ENCODE measurements around the gene SLC37A3. TPM values are rescaled to one million over a fixed set of nuclear protein-coding genes. Genes with fewer than 3 reads are reported as not detected.

Gene SLC37A3
- total and polyA plus RNA-seq, 4 donors, result 7.3 to 30.8 (median 10.6) TPM

- Histone ChIP-seq H3K4me1 (ENCODE audit: control insufficient read depth in 4 of 4, insufficient read depth in 4 of 4, low read length in 3 of 4) (no peaks in the 10 kb centered on the region), H3K36me3 (ENCODE audit: control insufficient read depth in 4 of 4, insufficient read depth in 3 of 4, low read depth in 1 of 4, low read length in 3 of 4) (no peaks in the 10 kb centered on the region), H3K9ac (ENCODE audit: low read depth in 1 of 2, low read length in 2 of 2) (no peak overlapping the region), H3K9me3 (ENCODE audit: control insufficient read depth in 4 of 4, low read length in 3 of 4) (no peaks in the 10 kb centered on the region), H3K27ac (ENCODE audit: low read depth in 1 of 2, low read length in 2 of 2) (no peak overlapping the region), H3K27me3 (ENCODE audit: control insufficient read depth in 4 of 4, insufficient read depth in 4 of 4, low read length in 3 of 4) (no peaks in the 10 kb centered on the region), H3K4me3 (ENCODE audit: low read depth in 1 of 3, low read length in 3 of 3) (no peak overlapping the region)
- TF ChIP-seq RAD21 (IDR thresholded peaks at IDR 0.05) (no peak), ZBTB33 (IDR thresholded peaks at IDR 0.05) (no peak), SP1 (IDR thresholded peaks at IDR 0.05) (no peak), NR2F2 (IDR thresholded peaks at IDR 0.05) (peak; percentile 76), EGR1 (IDR thresholded peaks at IDR 0.05; ENCODE audit: low read depth in 2 of 2) (no peak)
- no peak for DNase-seq (ENCODE audit: low spot score)
- 83% methylated on average over 12 of the region's 12 CpGs for WGBS
These were observed 27.4 kb upstream of the SLC37A3 start for GRCh38 chr7:140425718-140426117.

GRCh38 chr7:140423501-140423900 lies 25.2 kb upstream of the SLC37A3 start:
- Histone ChIP-seq H3K27ac (ENCODE audit: low read depth in 1 of 2, low read length in 2 of 2) (no peak overlapping the region), H3K36me3 (ENCODE audit: control insufficient read depth in 4 of 4, insufficient read depth in 3 of 4, low read depth in 1 of 4, low read length in 3 of 4) (no peaks in the 10 kb centered on the region), H3K9me3 (ENCODE audit: control insufficient read depth in 4 of 4, low read length in 3 of 4) (no peaks in the 10 kb centered on the region), H3K27me3 (ENCODE audit: control insufficient read depth in 4 of 4, insufficient read depth in 4 of 4, low read length in 3 of 4) (no peaks in the 10 kb centered on the region), H3K4me1 (ENCODE audit: control insufficient read depth in 4 of 4, insufficient read depth in 4 of 4, low read length in 3 of 4) (no peaks in the 10 kb centered on the region), H3K4me3 (ENCODE audit: low read depth in 1 of 3, low read length in 3 of 3) (no peak overlapping the region), H3K9ac (ENCODE audit: low read depth in 1 of 2, low read length in 2 of 2) (no peak overlapping the region)
- DNase-seq (ENCODE audit: low spot score), result no peak
- TF ChIP-seq SP1 (IDR thresholded peaks at IDR 0.05), result no peak
- no peak for TF ChIP-seq RAD21 (IDR thresholded peaks at IDR 0.05)
- TF ChIP-seq RXRA (IDR thresholded peaks at IDR 0.05), result no peak
- TF ChIP-seq REST (IDR thresholded peaks at IDR 0.05), result no peak
- no peak for TF ChIP-seq NR2F2 (IDR thresholded peaks at IDR 0.05)
- TF ChIP-seq FOXA1 (IDR thresholded peaks at IDR 0.05), result no peak
- no peak for TF ChIP-seq YY1 (IDR thresholded peaks at IDR 0.05)
- TF ChIP-seq ATF3 (IDR thresholded peaks at IDR 0.05), result no peak
- no peak for TF ChIP-seq TAF1 (conservative IDR thresholded peaks at IDR 0.05)
- no peak for TF ChIP-seq HNF4A (conservative IDR thresholded peaks at IDR 0.05)
- no peak for TF ChIP-seq MAX (IDR thresholded peaks at IDR 0.05)
- no peak for TF ChIP-seq HNF4G (IDR thresholded peaks at IDR 0.05)
- TF ChIP-seq ZBTB33 (IDR thresholded peaks at IDR 0.05), result no peak
- no peak for TF ChIP-seq CTCF (IDR thresholded peaks at IDR 0.05; ENCODE audit: low read depth, low read length, missing input control)
- TF ChIP-seq JUND (IDR thresholded peaks at IDR 0.05), result no peak
- TF ChIP-seq FOXA2 (IDR thresholded peaks at IDR 0.05), result no peak
- TF ChIP-seq EGR1 (IDR thresholded peaks at IDR 0.05; ENCODE audit: low read depth in 2 of 2), result no peak
- no peak for TF ChIP-seq GABPA (IDR thresholded peaks at IDR 0.05 in 1 of 2, conservative IDR thresholded peaks at IDR 0.05 in 1 of 2)
- WGBS, result 96% methylated on average over 3 of the region's 3 CpGs
